GM12873 (cell line): ENCODE measurements around the gene JOSD1.

Experiments used
- CTCF ChIP-seq: IDR thresholded peaks from 2 replicates; pipeline ENCODE4 v1.5.1; 2012; ENCODE audit warnings: low read depth, mild to moderate bottlenecking, moderate library complexity, low read length, control low read depth; ENCODE audit not compliant: insufficient read depth; ENCODE audit errors: missing control alignments

The JOSD1 gene

GRCh38 chr22:38700789-38701628 lies at the start of gene JOSD1:
TSS of gene JOSD1 (minus strand) at chr22:38700943. CDS start at chr22:38699987, 956 bp downstream.
- TF ChIP-seq CTCF = no peak

- no peak for TF ChIP-seq CTCF
Observed at GRCh38 chr22:38750104-38750503, 49.4 kb upstream of the JOSD1 start.

- TF ChIP-seq CTCF = no peak
Observed at GRCh38 chr22:38748487-38749136, 47.9 kb upstream of the JOSD1 start.

GRCh38 chr22:38745676-38746460 lies 45.1 kb upstream of the JOSD1 start:
- no peak for TF ChIP-seq CTCF

GRCh38 chr22:38744981-38745380 lies 44.2 kb upstream of the JOSD1 start:
- TF ChIP-seq CTCF = no peak

- no peak for TF ChIP-seq CTCF
Observed at GRCh38 chr22:38742176-38742942, 41.6 kb upstream of the JOSD1 start.
